Ovary (tissue), 9 donors: Measurements from ENCODE around the gene SMG9. TPM values are rescaled to one million over a fixed set of nuclear protein-coding genes. Genes with fewer than 3 reads are reported as not detected.

Source experiments
- DNase-seq, 5 donors: peaks; one replicate each; pipeline ENCODE4 v3.0.0-alpha.2; 2019 to 2020
- H3K27ac ChIP-seq, 2 donors: fragments of 200-600 bp; one replicate each; pipeline versions ENCODE4 v1.5.1 to v1.8.0; 2019 to 2022
- H3K27me3 ChIP-seq: fragments of 200-600 bp; one replicate; pipeline ENCODE4 v1.8.0; 2022
- H3K36me3 ChIP-seq: fragments of 200-600 bp; sonication (generic); one replicate; pipeline ENCODE4 v1.5.1; 2019
- H3K4me1 ChIP-seq: one replicate; pipeline ENCODE4 v1.8.1; 2013; ENCODE audit warnings: mild to moderate bottlenecking, moderate library complexity; ENCODE audit not compliant: insufficient read depth
- H3K4me3 ChIP-seq: fragments of 200-600 bp; sonication (generic); one replicate; pipeline ENCODE4 v1.5.1; 2017
- H3K9me3 ChIP-seq, 2 donors: fragments of 200-600 bp in 1 of 2; sonication (generic) in 1 of 2; one replicate each; pipeline versions ENCODE4 v1.5.1 to v1.8.1; 2013 to 2019; ENCODE audit warnings: mild to moderate bottlenecking in 1 of 2, moderate library complexity in 1 of 2
- CTCF ChIP-seq, 3 donors: fragments of 450-650 bp in 2 of 3; fragments of 200-600 bp in 1 of 3; IDR thresholded peaks; one replicate each; pipeline versions ENCODE4 v1.5.1 to v1.8.0; 2016 to 2022; ENCODE audit warnings: antibody characterized with exemption in 3 of 3, mild to moderate bottlenecking in 1 of 3
- EP300 ChIP-seq: sonication (generic); formaldehyde crosslinking; IDR thresholded peaks from one replicate; pipeline ENCODE4 v1.6.1; 2017; ENCODE audit warnings: antibody characterized with exemption
- POLR2A ChIP-seq: fragments of 450-650 bp; IDR thresholded peaks from one replicate; pipeline ENCODE4 v1.6.1; 2017; ENCODE audit warnings: antibody characterized with exemption, mild to moderate bottlenecking, moderate library complexity
- WGBS, 3 donors: extraction: QIAGEN DNeasy Blood & Tissue Kit in 1 of 3; methylation state at CpG; one replicate each; pipeline versions ENCODE4 v1.1.5 to v1.1.7; 2013 to 2017; 5-methylcytosine and 5-hydroxymethylcytosine counted together
- intact Hi-C, 4 donors: fragments of 100-400 bp; cut with DNase I; formaldehyde crosslinking; loops; one replicate each; pipeline versions ENCODE4 v1.11.0 to v1.15.1; 2022 to 2023
- polyA plus RNA-seq, 2 donors: library from polyadenylated mRNA; stranded (reverse); fragments of 200-250 nt in 1 of 2; fragments of 350-450 nt in 1 of 2; fragmentation: Illumina TruSeq in 1 of 2; extraction: RNeasy Lipid Tissue Mini Kit (QIAGEN cat#74804) in 1 of 2; gene quantifications; one replicate each; pipeline ENCODE4 v1.2.3, GENCODE V29; 2013 to 2014
- total RNA-seq, 7 donors: library from RNA; depleted of rRNA in 2 of 7; stranded (reverse); fragments of >200 nt in 2 of 7; fragmentation: NEBNext Ultra II Directional in 3 of 7; extraction: Animal tissue kit (Norgen Biotek cat#: 25700) in 3 of 7; gene quantifications; one replicate each; pipeline versions ENCODE4 v1.1.0 to v1.2.4, GENCODE V29; 2016 to 2023
- donor health status: DM: no; HTN: no; CAD: no; lungs with moderate emphysema.
- donor health status: DM: no; HTN: no; CAD: no.
- donor health status: Bipolar disorder and iron deficiency.
- donor health status: DM: yes; HTN: yes; CAD: no.
- donor health status: DM: no; HTN: no; CAD: no.
- donor health status: DM: yes; HTN: yes; CAD: no.

The SMG9 gene
- total and polyA plus RNA-seq, 9 donors = 13.9 to 34.8 (median 23.9) TPM

- Histone ChIP-seq H3K27me3 (no peaks in the 10 kb centered on the region), H3K4me1 (no peaks in the 10 kb centered on the region), H3K27ac (no peak overlapping the region), H3K9me3 (no peaks in the 10 kb centered on the region), H3K4me3 (no peak overlapping the region), H3K36me3 (no peaks in the 10 kb centered on the region)
- intact Hi-C loops = loop anchor here in 2 of 4 donors (5.0 kb wide), 2 partner anchors 32 to 467 kb away; partner anchors contain the start of gene KCNN4 (in 1 of the 2)
- no peak for TF ChIP-seq EP300
- no peak for TF ChIP-seq POLR2A
- no peak for TF ChIP-seq CTCF (IDR thresholded peaks at IDR 0.05)
- WGBS, 3 donors = 96 to 100% (median 100%) methylated on average over 1 of the region's 1 CpG
- no peak for DNase-seq
These were observed 4.9 kb downstream of the SMG9 start for GRCh38 chr19:43749898-43750297.

GRCh38 chr19:43749152-43749551 is 5.6 kb downstream of the SMG9 start:
- DNase-seq = no peak
- Histone ChIP-seq H3K4me1 (no peaks in the 10 kb centered on the region), H3K4me3 (no peak overlapping the region), H3K9me3 (no peaks in the 10 kb centered on the region), H3K36me3 (no peaks in the 10 kb centered on the region), H3K27ac (no peak overlapping the region), H3K27me3 (no peaks in the 10 kb centered on the region)
- no peak for TF ChIP-seq POLR2A
- TF ChIP-seq CTCF (IDR thresholded peaks at IDR 0.05) = no peak
- TF ChIP-seq EP300 = no peak
- WGBS, 3 donors = 86 to 90% (median 89%) methylated on average over 7 of the region's 7 CpGs
- intact Hi-C loops = loop anchor here in 1 of 4 donors (5.0 kb wide), 1 partner anchor 33 kb away; the partner anchor contains the start of gene KCNN4

- Histone ChIP-seq H3K27ac (no peak overlapping the region), H3K4me1 (no peaks in the 10 kb centered on the region), H3K9me3 (no peaks in the 10 kb centered on the region), H3K4me3 (no peak overlapping the region), H3K36me3 (no peaks in the 10 kb centered on the region), H3K27me3 (no peaks in the 10 kb centered on the region)
- intact Hi-C loops = loop anchor here in 1 of 4 donors (5.0 kb wide), 1 partner anchor 34 kb away; the partner anchor contains the start of gene KCNN4
- WGBS, 3 donors = 80 to 84% (median 83%) methylated on average over 4 of the region's 4 CpGs
- DNase-seq = no peak
- TF ChIP-seq CTCF (IDR thresholded peaks at IDR 0.05) (no peak), EP300 (no peak), POLR2A (no peak)
These were observed 6.1 kb downstream of the SMG9 start for GRCh38 chr19:43748685-43749084.

- WGBS, 3 donors = 87 to 92% (median 91%) methylated on average over 4 of the region's 4 CpGs
- Histone ChIP-seq H3K4me1 (no peaks in the 10 kb centered on the region), H3K4me3 (no peak overlapping the region), H3K36me3 (no peaks in the 10 kb centered on the region), H3K27me3 (no peaks in the 10 kb centered on the region), H3K27ac (no peak overlapping the region), H3K9me3 (no peaks in the 10 kb centered on the region)
- no peak for TF ChIP-seq POLR2A
- no peak for TF ChIP-seq CTCF (IDR thresholded peaks at IDR 0.05)
- TF ChIP-seq EP300 = no peak
- no peak for DNase-seq
- intact Hi-C loops = loop anchor here in 1 of 4 donors (5.0 kb wide), 1 partner anchor 34 kb away; the partner anchor contains the start of gene KCNN4
These were observed 6.6 kb downstream of the SMG9 start for GRCh38 chr19:43748205-43748594.
